ENCODE data around the gene NOS1AP. TPM values are rescaled to one million over a fixed set of nuclear protein-coding genes. Genes with fewer than 3 reads are reported as not detected.

The NOS1AP gene
- total RNA-seq, 1 experiment from 2014 or later: 14.7 TPM

DNA sequence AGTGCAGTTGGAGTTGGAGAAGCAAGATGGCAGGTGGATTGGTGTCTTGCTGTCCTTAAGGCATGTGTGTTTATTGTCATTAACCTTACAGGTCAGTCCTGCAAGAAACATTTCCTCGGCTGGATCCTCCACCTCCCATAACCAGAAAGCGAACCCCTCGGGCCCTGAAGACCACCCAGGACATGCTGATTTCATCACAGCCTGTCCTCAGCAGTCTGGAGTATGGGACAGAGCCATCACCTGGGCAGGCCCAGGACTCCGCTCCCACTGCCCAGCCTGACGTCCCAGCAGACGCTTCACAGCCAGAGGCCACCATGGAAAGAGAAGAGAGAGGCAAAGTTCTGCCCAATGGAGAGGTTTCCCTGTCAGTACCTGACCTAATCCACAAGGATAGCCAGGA lies 313.6 kb downstream of the NOS1AP start (continued):
- TF ChIP-seq HMGXB4 (CRISPR knock-in tag; IDR thresholded peaks at IDR 0.05) (no peak), FOXK1 (CRISPR knock-in tag; IDR thresholded peaks at IDR 0.05) (no peak)

DNA sequence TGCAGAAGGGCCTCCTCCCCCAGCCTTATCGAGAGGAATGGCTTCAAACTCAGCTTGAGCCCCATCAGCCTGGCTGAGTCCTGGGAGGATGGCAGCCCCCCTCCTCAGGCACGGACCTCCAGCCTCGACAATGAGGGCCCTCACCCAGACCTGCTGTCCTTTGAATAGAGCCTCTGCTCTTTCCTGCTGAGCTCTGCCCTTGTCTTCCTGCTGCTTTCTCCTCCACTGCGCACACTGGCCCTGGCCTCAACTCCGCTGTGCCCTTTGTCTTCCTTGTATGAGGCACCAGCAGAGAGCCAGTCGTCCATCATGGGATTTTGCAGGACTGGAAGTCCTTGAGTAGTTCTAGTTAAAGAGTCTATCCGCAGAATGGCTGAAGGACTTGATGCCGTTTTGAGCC lies 314.0 kb downstream of the NOS1AP start:
- Mint-ChIP-seq H3K9me3 (no peaks in the 10 kb centered on the region), H3K4me3 (no peak overlapping the region), H3K27ac (peak overlapping the region; percentile 53; the same call in 1 of the 2 replicates), H3K27me3 (ENCODE audit: low read depth) (no peaks in the 10 kb centered on the region), H3K36me3 (peaks cover 23% of the 10 kb centered on the region), H3K4me1 (peaks cover 6% of the 10 kb centered on the region; the same call in 1 of the 2 replicates)
- TF ChIP-seq E2F1 (CRISPR knock-in tag; IDR thresholded peaks at IDR 0.05) (no peak), SMAD4 (CRISPR knock-in tag; IDR thresholded peaks at IDR 0.05) (no peak), TEAD4 (CRISPR knock-in tag; IDR thresholded peaks at IDR 0.05) (no peak), SMAD3 (CRISPR knock-in tag; IDR thresholded peaks at IDR 0.05; ENCODE audit: borderline replicate concordance) (no peak), TCF7 (CRISPR knock-in tag; IDR thresholded peaks at IDR 0.05; ENCODE audit: low read depth) (no peak), NFE2L1 (CRISPR knock-in tag; IDR thresholded peaks at IDR 0.05) (no peak), CREM (CRISPR knock-in tag; IDR thresholded peaks at IDR 0.05) (no peak)
- TF ChIP-seq, protein P1, sequence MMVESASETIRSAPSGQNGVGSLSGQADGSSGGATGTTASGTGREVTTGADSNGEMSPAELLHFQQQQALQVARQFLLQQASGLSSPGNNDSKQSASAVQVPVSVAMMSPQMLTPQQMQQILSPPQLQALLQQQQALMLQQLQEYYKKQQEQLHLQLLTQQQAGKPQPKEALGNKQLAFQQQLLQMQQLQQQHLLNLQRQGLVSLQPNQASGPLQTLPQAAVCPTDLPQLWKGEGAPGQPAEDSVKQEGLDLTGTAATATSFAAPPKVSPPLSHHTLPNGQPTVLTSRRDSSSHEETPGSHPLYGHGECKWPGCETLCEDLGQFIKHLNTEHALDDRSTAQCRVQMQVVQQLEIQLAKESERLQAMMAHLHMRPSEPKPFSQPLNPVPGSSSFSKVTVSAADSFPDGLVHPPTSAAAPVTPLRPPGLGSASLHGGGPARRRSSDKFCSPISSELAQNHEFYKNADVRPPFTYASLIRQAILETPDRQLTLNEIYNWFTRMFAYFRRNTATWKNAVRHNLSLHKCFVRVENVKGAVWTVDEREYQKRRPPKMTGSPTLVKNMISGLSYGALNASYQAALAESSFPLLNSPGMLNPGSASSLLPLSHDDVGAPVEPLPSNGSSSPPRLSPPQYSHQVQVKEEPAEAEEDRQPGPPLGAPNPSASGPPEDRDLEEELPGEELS (CRISPR knock-in tag; IDR thresholded peaks at IDR 0.05): no peak
- DNase-seq (ENCODE audit: low spot score) (no peak), ATAC-seq (no peak)
- POLR2A ChIA-PET: no interaction called here
- CTCF ChIA-PET: interaction anchor here (1.1 to 1.3 kb wide), 2 partner anchors 16 to 26 kb away, joined by 4 read pairs; no protein-coding TSS in a partner anchor

GRCh38 chr1:162384116-162384515 lies 314.6 kb downstream of the NOS1AP start:
- CTCF ChIA-PET: interaction anchor here (1.1 to 1.4 kb wide), 3 partner anchors 15 to 328 kb away, joined by 4 to 6 read pairs (median 4); no protein-coding TSS in a partner anchor
- H3K4me3 Mint-ChIP-seq: no peak overlapping the region
- TF ChIP-seq ZNF281 (CRISPR knock-in tag; IDR thresholded peaks at IDR 0.05) (no peak), STAT6 (CRISPR knock-in tag; conservative IDR thresholded peaks at IDR 0.05; ENCODE audit: low read depth) (no peak), PRDM15 (CRISPR knock-in tag; IDR thresholded peaks at IDR 0.05) (no peak), ELF4 (CRISPR knock-in tag; IDR thresholded peaks at IDR 0.05; ENCODE audit: low read depth) (no peak), JAZF1 (CRISPR knock-in tag; IDR thresholded peaks at IDR 0.05) (no peak)
- peaks cover 23% of the 10 kb centered on the region for H3K36me3 Mint-ChIP-seq
- DNase-seq (ENCODE audit: low spot score) (no peak), ATAC-seq (no peak)
- H3K27ac Mint-ChIP-seq: no peak overlapping the region; the same call in 1 of the 2 replicates
- POLR2A ChIA-PET: no interaction called here
- H3K27me3 Mint-ChIP-seq (ENCODE audit: low read depth): no peaks in the 10 kb centered on the region
- no peaks in the 10 kb centered on the region for H3K9me3 Mint-ChIP-seq
- H3K4me1 Mint-ChIP-seq: peaks cover 12% of the 10 kb centered on the region; the same call in 1 of the 2 replicates

All from WTC11 (cell line).